GM18868 (cell line): Measurements from ENCODE around the gene TBC1D1.

Source experiments
- ATAC-seq: cut with Tn5 transposase; IDR thresholded peaks from one replicate; pipeline ENCODE4 v1.9.1; 2021; ENCODE audit warnings: mild to moderate bottlenecking, moderate library complexity; ENCODE audit not compliant: unreplicated experiment

Gene TBC1D1

GRCh38 chr4:38037612-38038011 lies 146.7 kb downstream of the TBC1D1 start:
- no peak for ATAC-seq

GRCh38 chr4:38040619-38041018 lies 149.7 kb downstream of the TBC1D1 start:
- ATAC-seq = no peak

GRCh38 chr4:38044060-38044459 lies 153.2 kb downstream of the TBC1D1 start:
- no peak for ATAC-seq

GRCh38 chr4:38045289-38045988 lies 154.6 kb downstream of the TBC1D1 start:
- no peak for ATAC-seq

GRCh38 chr4:38046727-38047489 lies 156.0 kb downstream of the TBC1D1 start:
- ATAC-seq = no peak

- no peak for ATAC-seq
Observed at GRCh38 chr4:38049545-38050170, 158.8 kb downstream of the TBC1D1 start.

GRCh38 chr4:38050560-38051350 lies 159.9 kb downstream of the TBC1D1 start:
- ATAC-seq = no peak

GRCh38 chr4:38055566-38055965 lies 164.7 kb downstream of the TBC1D1 start:
- no peak for ATAC-seq

- no peak for ATAC-seq
Observed at GRCh38 chr4:38056011-38056685, 165.3 kb downstream of the TBC1D1 start.

- no peak for ATAC-seq
Observed at GRCh38 chr4:38058151-38058550, 167.3 kb downstream of the TBC1D1 start.

GRCh38 chr4:38060829-38061431 lies 170.0 kb downstream of the TBC1D1 start:
- no peak for ATAC-seq

- no peak for ATAC-seq
Observed at GRCh38 chr4:38062088-38062775, 171.3 kb downstream of the TBC1D1 start.

GRCh38 chr4:38062776-38063097 lies 171.9 kb downstream of the TBC1D1 start:
- no peak for ATAC-seq

GRCh38 chr4:38065176-38065575 lies 174.3 kb downstream of the TBC1D1 start:
- no peak for ATAC-seq

- no peak for ATAC-seq
Observed at GRCh38 chr4:38065900-38066299, 175.0 kb downstream of the TBC1D1 start.

- no peak for ATAC-seq
Observed at GRCh38 chr4:38067499-38067898, 176.6 kb downstream of the TBC1D1 start.

- ATAC-seq = no peak
Observed at GRCh38 chr4:38068107-38068506, 177.2 kb downstream of the TBC1D1 start.

GRCh38 chr4:38069271-38069760 lies 178.4 kb downstream of the TBC1D1 start:
- no peak for ATAC-seq

- ATAC-seq = no peak
Observed at GRCh38 chr4:38071801-38072431, 181.0 kb downstream of the TBC1D1 start.
